ENCODE results near the gene ZNF385D. TPM values are rescaled to one million over a fixed set of nuclear protein-coding genes. Genes with fewer than 3 reads are reported as not detected.

Gene ZNF385D
- total RNA-seq, 1 donor from 2014 or later: 2.1 TPM

DNA sequence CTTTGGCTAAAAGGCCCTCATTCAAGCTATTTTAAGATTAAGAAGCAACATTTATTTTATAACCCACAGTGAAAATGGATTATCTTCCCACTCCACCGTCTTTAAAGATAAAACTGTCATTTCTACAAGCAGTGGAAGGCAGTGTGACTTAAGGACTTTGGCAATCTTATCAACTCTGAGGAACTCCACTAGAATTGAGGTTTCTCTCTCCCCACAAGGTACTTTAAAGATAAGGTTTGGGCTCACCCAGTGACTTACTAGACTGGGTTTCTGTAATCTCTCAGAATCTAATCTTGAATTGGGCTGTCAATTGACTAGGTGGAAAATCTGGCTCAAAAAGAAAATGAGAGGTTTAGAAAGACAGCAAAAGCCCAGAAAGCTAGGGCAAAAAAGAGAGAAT, 21.7 kb downstream of the ZNF385D start:
- Mint-ChIP-seq H3K27me3 (ENCODE audit: low read depth) (no peaks in the 10 kb centered on the region), H3K9me3 (peaks cover 22% of the 10 kb centered on the region), H3K4me1 (no peaks in the 10 kb centered on the region), H3K36me3 (ENCODE audit: low read depth) (no peaks in the 10 kb centered on the region), H3K27ac (ENCODE audit: unreplicated experiment) (no peak overlapping the region), H3K4me3 (no peak overlapping the region)
- TF ChIP-seq, protein P1, sequence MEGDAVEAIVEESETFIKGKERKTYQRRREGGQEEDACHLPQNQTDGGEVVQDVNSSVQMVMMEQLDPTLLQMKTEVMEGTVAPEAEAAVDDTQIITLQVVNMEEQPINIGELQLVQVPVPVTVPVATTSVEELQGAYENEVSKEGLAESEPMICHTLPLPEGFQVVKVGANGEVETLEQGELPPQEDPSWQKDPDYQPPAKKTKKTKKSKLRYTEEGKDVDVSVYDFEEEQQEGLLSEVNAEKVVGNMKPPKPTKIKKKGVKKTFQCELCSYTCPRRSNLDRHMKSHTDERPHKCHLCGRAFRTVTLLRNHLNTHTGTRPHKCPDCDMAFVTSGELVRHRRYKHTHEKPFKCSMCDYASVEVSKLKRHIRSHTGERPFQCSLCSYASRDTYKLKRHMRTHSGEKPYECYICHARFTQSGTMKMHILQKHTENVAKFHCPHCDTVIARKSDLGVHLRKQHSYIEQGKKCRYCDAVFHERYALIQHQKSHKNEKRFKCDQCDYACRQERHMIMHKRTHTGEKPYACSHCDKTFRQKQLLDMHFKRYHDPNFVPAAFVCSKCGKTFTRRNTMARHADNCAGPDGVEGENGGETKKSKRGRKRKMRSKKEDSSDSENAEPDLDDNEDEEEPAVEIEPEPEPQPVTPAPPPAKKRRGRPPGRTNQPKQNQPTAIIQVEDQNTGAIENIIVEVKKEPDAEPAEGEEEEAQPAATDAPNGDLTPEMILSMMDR (conservative IDR thresholded peaks at IDR 0.05): no peak
- DNase-seq (ENCODE audit: low read depth, low spot score): no peak

DNA sequence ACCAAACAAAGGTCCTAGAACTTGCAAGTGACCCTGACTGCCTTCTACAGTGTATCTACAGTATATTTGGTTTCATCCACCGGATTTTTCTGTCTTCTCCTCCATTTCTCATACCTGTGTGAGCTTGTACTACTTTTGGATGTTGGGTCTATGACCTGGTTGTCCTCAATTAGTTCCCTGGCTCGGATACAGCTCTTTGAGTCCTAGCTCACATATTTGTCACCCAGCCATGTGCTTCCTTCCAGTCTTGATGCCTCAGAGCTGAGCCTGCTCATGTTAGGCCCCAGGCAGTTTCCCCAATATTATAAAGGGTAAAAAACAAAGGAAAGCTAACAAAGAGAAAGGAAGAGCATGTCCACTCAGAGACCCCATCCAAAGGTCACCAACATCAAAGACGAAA, 28.2 kb downstream of the ZNF385D start:
- TF ChIP-seq, protein P1 (conservative IDR thresholded peaks at IDR 0.05): no peak
- Mint-ChIP-seq H3K27me3 (ENCODE audit: low read depth) (no peaks in the 10 kb centered on the region), H3K27ac (ENCODE audit: unreplicated experiment) (no peak overlapping the region), H3K4me1 (no peaks in the 10 kb centered on the region), H3K9me3 (peaks cover 18% of the 10 kb centered on the region), H3K4me3 (no peak overlapping the region), H3K36me3 (ENCODE audit: low read depth) (no peaks in the 10 kb centered on the region)
- DNase-seq (ENCODE audit: low read depth, low spot score): no peak

DNA sequence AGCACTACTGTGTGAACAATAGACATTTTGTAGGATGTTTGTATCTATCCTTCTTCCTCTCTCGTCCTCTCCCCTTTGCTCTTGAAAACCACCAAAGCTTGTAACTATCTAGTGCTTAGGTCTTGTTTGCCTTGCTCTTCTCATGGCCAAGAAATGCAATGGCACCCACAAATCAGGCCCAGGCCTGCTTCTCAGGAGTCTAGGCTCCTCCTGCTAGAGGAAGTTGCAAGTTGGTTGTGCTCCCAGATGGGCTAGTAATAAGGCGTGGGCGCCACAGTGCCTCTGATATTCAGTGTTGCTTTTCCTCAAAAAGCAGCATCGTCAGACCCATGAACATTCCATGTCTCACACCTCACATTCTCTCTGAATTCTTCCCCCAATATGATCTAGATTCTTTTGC, 28.7 kb downstream of the ZNF385D start:
- H3K36me3 Mint-ChIP-seq (ENCODE audit: low read depth): no peaks in the 10 kb centered on the region
- no peaks in the 10 kb centered on the region for H3K27me3 Mint-ChIP-seq (ENCODE audit: low read depth)
- peaks cover 16% of the 10 kb centered on the region for H3K9me3 Mint-ChIP-seq
- no peak overlapping the region for H3K27ac Mint-ChIP-seq (ENCODE audit: unreplicated experiment)
- H3K4me1 Mint-ChIP-seq: no peaks in the 10 kb centered on the region
- no peak for DNase-seq (ENCODE audit: low read depth, low spot score)
- no peak overlapping the region for H3K4me3 Mint-ChIP-seq
- TF ChIP-seq, protein P1 (conservative IDR thresholded peaks at IDR 0.05): no peak

DNA sequence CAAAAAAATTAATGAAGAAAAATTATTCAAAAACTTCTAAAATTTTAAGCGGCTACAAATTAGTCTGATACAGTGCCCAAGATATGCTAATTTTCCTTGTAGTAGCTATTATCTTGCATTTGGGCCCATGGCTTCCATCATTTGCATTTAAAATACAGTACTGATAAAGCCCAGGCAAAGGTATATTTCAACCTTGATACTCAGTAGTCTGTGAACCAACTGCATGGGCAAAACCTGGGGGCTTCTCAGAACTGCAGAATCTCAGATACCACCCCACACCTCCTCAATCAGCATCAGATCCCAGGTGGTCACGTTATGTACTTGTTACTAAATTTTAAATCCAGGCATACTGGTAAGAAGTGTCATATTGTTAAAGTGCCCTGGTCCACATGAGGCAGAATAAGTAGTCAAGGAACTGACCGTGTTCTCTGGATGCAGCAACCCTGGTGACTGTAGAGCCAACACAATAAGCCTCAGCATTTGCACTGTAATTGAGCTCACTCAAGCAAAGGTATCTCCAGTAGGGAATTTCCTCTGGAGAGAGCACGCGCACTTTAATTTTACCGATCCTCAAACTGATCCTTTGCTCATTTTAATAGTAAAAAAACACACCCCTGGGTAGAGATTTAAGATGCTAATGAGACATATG, 31.9 kb downstream of the ZNF385D start:
- Mint-ChIP-seq H3K27me3 (ENCODE audit: low read depth) (no peaks in the 10 kb centered on the region), H3K9me3 (peaks cover 11% of the 10 kb centered on the region), H3K4me3 (no peak overlapping the region), H3K27ac (ENCODE audit: unreplicated experiment) (no peak overlapping the region), H3K36me3 (ENCODE audit: low read depth) (no peaks in the 10 kb centered on the region), H3K4me1 (no peaks in the 10 kb centered on the region)
- TF ChIP-seq, protein P1 (conservative IDR thresholded peaks at IDR 0.05): no peak
- no peak for DNase-seq (ENCODE audit: low read depth, low spot score)

DNA sequence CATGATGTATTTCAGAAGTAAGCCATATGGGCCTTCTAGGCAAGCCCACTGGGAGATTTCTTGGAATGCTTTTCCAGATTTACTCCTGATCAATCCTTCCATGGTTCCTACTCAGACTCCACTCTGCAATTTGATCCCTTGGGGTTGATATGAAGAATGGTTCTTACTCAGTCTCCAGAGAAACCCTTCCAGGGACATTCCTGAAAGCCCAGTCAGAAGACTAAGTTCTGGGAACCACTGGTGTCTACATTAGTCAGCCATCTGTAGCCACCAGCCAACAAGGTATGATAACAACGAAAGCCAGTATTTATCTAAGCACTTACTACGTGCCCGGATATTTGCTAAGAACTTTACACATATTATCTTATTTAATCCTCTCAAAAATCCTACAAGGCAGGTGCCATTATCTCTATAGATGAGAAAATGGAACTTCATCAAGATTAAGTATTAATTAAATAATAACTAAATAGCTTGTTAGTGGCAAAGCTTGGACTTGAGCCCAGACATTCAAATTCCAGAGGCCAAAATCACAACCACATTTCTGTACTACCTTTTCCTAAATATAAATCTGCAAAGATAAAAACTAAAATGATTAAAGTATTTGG, 32.7 kb downstream of the ZNF385D start:
- Mint-ChIP-seq H3K27me3 (ENCODE audit: low read depth) (no peaks in the 10 kb centered on the region), H3K4me1 (no peaks in the 10 kb centered on the region), H3K4me3 (no peak overlapping the region), H3K9me3 (peaks cover 8% of the 10 kb centered on the region), H3K36me3 (ENCODE audit: low read depth) (no peaks in the 10 kb centered on the region), H3K27ac (ENCODE audit: unreplicated experiment) (no peak overlapping the region)
- TF ChIP-seq, protein P1 (conservative IDR thresholded peaks at IDR 0.05): no peak
- DNase-seq (ENCODE audit: low read depth, low spot score): no peak
